Measurements from ENCODE around the gene SLC1A4. TPM values are rescaled to one million over a fixed set of nuclear protein-coding genes. Genes with fewer than 3 reads are reported as not detected.

SLC1A4 gene
- total RNA-seq, 1 experiment from 2014 or later = 9.1 TPM

GRCh38 chr2:64980183-64980582 is 9.0 kb upstream of the SLC1A4 start:
- POLR2A ChIA-PET (ENCODE audit: unreplicated experiment) = no interaction called here
- Histone ChIP-seq H3K4me1 (ENCODE audit: insufficient read depth, low read length) (peaks cover 13% of the 10 kb centered on the region), H3K27ac (ENCODE audit: low read length) (no peak overlapping the region), H3K9ac (ENCODE audit: low read length) (no peak overlapping the region), H3K36me3 (ENCODE audit: low read depth, low read length) (no peaks in the 10 kb centered on the region), H4K20me1 (ENCODE audit: low read length) (no peaks in the 10 kb centered on the region), H3F3A (ENCODE audit: low read length, unreplicated experiment) (no peaks in the 10 kb centered on the region), H3K4me2 (ENCODE audit: low read length) (no peak overlapping the region), H3K79me2 (ENCODE audit: low read length) (no peaks in the 10 kb centered on the region), H3K27me3 (ENCODE audit: low read length) (no peaks in the 10 kb centered on the region), H3K9me3 (ENCODE audit: low read length) (no peaks in the 10 kb centered on the region), H3K9me2 (replicated peaks; ENCODE audit: low read length) (no peaks in the 10 kb centered on the region), H3K4me3 (ENCODE audit: low read length) (no peak overlapping the region), H2AFZ (ENCODE audit: low read length) (no peak overlapping the region)
- CTCF ChIA-PET = interaction anchor here (0.7 kb wide), 1 partner anchor 62 kb away, joined by 4 read pairs; no protein-coding TSS in a partner anchor
- intact Hi-C loops (cut with micrococcal nuclease) = no loop called here
- no TSS peak for BruUV-seq (replicated peaks)
- TF ChIP-seq CTCF (conservative IDR thresholded peaks at IDR 0.05; ENCODE audit: low read depth, low read length) (no peak), EZH2phosphoT487 (IDR thresholded peaks at IDR 0.05; ENCODE audit: borderline replicate concordance, low read length) (no peak), EZH2 (IDR thresholded peaks at IDR 0.05; ENCODE audit: low read length, unreplicated experiment) (no peak)
- ATAC-seq (no peak), DNase-seq (no peak)

- ChIA-PET POLR2A (ENCODE audit: unreplicated experiment) (no interaction called here), CTCF (no interaction called here)
- Histone ChIP-seq H3K4me2 (ENCODE audit: low read length) (no peak overlapping the region), H3K9me3 (ENCODE audit: low read length) (no peaks in the 10 kb centered on the region), H3K4me1 (ENCODE audit: insufficient read depth, low read length) (peaks cover 11% of the 10 kb centered on the region), H2AFZ (ENCODE audit: low read length) (no peak overlapping the region), H4K20me1 (ENCODE audit: low read length) (no peaks in the 10 kb centered on the region), H3K27me3 (ENCODE audit: low read length) (no peaks in the 10 kb centered on the region), H3K9ac (ENCODE audit: low read length) (no peak overlapping the region), H3F3A (ENCODE audit: low read length, unreplicated experiment) (no peaks in the 10 kb centered on the region), H3K79me2 (ENCODE audit: low read length) (no peaks in the 10 kb centered on the region), H3K36me3 (ENCODE audit: low read depth, low read length) (no peaks in the 10 kb centered on the region), H3K27ac (ENCODE audit: low read length) (no peak overlapping the region), H3K9me2 (replicated peaks; ENCODE audit: low read length) (no peaks in the 10 kb centered on the region), H3K4me3 (ENCODE audit: low read length) (no peak overlapping the region)
- TF ChIP-seq EZH2phosphoT487 (IDR thresholded peaks at IDR 0.05; ENCODE audit: borderline replicate concordance, low read length) (no peak), EZH2 (IDR thresholded peaks at IDR 0.05; ENCODE audit: low read length, unreplicated experiment) (no peak), CTCF (conservative IDR thresholded peaks at IDR 0.05; ENCODE audit: low read depth, low read length) (no peak)
- DNase-seq (no peak), ATAC-seq (no peak)
- BruUV-seq (replicated peaks) = no TSS peak
- intact Hi-C loops (cut with micrococcal nuclease) = no loop called here
Observed at GRCh38 chr2:64982311-64982857, 6.8 kb upstream of the SLC1A4 start.

DNA sequence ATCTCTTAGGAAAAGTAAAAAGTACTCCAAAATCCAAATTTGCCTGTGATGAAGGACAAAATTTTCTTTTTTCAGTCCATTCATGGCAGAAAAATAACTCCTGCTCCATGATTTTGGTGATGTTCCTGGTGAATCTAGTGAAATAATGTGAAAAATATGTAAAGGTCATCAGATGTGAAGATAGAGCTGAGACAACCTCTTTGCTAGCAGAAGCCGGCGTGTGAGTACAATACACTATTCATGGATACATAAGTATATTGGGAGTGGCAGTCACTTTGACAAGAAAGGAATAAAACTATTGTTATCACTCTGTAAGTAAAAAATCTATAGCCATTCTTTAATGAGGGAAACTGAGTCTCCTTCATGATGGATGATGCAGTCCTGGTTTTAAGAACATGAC is 6.3 kb upstream of the SLC1A4 start:
- Histone ChIP-seq H3K9me3 (ENCODE audit: low read length) (no peaks in the 10 kb centered on the region), H3K79me2 (ENCODE audit: low read length) (no peaks in the 10 kb centered on the region), H3K4me1 (ENCODE audit: insufficient read depth, low read length) (peaks cover 14% of the 10 kb centered on the region), H3K4me2 (ENCODE audit: low read length) (no peak overlapping the region), H3K36me3 (ENCODE audit: low read depth, low read length) (no peaks in the 10 kb centered on the region), H3K9me2 (replicated peaks; ENCODE audit: low read length) (no peaks in the 10 kb centered on the region), H3F3A (ENCODE audit: low read length, unreplicated experiment) (no peaks in the 10 kb centered on the region), H3K27ac (ENCODE audit: low read length) (no peak overlapping the region), H4K20me1 (ENCODE audit: low read length) (no peaks in the 10 kb centered on the region), H3K9ac (ENCODE audit: low read length) (no peak overlapping the region), H3K4me3 (ENCODE audit: low read length) (no peak overlapping the region), H2AFZ (ENCODE audit: low read length) (no peak overlapping the region), H3K27me3 (ENCODE audit: low read length) (no peaks in the 10 kb centered on the region)
- ChIA-PET CTCF (no interaction called here), POLR2A (ENCODE audit: unreplicated experiment) (no interaction called here)
- ATAC-seq (no peak), DNase-seq (no peak)
- TF ChIP-seq CTCF (conservative IDR thresholded peaks at IDR 0.05; ENCODE audit: low read depth, low read length) = no peak
- TF ChIP-seq EZH2 (IDR thresholded peaks at IDR 0.05; ENCODE audit: low read length, unreplicated experiment) = no peak
- no peak for TF ChIP-seq EZH2phosphoT487 (IDR thresholded peaks at IDR 0.05; ENCODE audit: borderline replicate concordance, low read length)
- intact Hi-C loops (cut with micrococcal nuclease) = no loop called here
- no TSS peak for BruUV-seq (replicated peaks)
